Stimulated activated CD8-positive, alpha-beta memory T cell treated with anti-CD3 and anti-CD28 coated beads, Interleukin-7, amount 100 ng/mL, for 48 hours (primary cell): Measurements from ENCODE around the gene FN3KRP.

Experiments used
- DNase-seq, 2 donors: peaks; one replicate each; pipeline ENCODE4 v3.0.0-alpha.2; 2020; ENCODE audit warnings: low read depth in 1 of 2; ENCODE audit errors: extremely low read depth in 1 of 2

The FN3KRP gene

DNA sequence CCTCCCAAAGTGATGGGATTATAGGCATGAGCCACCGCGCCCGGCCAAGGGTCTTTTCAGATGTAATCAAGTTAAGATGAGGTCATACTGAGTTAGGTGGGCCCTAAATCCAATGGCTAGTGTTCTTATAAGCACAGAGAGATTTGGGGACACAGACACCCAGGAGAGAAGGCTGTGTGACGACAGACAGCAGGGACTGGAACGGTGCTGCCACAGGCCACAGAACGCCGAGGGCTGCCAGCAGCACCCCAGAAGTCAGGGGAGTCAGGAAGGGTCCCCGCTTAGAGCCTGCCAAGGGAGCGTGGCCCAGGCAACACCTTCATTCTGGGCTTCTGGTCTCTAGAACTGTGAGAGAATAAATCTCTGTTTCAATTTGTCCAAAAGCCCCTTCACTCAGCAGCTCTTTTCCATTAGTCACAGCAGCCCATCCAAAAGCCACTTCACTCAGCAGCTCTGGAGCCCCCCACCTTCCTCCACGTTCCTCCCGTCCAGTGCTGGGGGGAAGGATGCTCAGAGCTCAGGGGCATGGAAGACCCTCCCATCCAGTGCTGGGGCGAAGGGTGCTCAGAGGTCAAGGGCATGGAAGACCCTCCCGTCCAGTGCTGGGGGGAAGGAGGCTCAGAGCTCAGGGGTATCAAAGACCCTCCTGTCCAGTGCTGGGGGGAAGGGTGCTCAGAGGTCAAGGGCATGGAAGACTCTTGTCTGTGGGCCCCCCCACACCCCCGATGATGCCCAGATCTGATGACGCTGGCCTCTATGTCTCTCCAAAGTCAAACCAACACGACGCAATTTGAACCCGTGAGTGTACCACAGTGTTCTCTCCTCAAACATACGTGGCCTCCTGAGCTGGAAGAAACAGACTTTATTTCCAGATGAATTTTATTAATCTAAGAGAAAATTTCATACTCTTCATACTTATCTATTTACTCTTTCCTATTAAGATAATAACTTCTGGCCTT is 29.9 kb upstream of the FN3KRP start:
- no peak for DNase-seq

GRCh38 chr17:82687375-82687861 is 29.1 kb upstream of the FN3KRP start:
- no peak for DNase-seq

DNA sequence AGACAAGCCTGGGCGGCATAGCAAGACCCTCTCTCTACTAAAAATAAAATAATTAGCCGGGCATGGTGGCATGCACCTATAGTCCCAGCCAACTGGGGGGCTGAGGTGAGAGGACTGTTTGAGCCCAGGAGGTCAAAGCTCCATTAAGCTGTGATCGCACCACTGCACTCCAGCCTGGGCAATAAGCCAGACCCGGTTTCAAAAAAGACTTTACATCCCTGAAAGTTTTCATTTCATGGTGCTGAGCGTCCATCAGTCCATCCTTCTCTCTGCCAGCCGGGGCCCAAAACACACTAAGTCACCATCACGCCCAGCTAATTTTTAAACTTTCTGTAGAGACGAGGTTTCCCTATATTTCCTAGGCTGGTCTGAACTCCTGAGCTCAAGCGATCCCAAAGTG is 28.6 kb upstream of the FN3KRP start:
- no peak for DNase-seq

- DNase-seq: no peak
Observed at GRCh38 chr17:82689077-82689476, 27.4 kb upstream of the FN3KRP start.

- no peak for DNase-seq
Observed at GRCh38 chr17:82690786-82691489, 25.6 kb upstream of the FN3KRP start.

DNA sequence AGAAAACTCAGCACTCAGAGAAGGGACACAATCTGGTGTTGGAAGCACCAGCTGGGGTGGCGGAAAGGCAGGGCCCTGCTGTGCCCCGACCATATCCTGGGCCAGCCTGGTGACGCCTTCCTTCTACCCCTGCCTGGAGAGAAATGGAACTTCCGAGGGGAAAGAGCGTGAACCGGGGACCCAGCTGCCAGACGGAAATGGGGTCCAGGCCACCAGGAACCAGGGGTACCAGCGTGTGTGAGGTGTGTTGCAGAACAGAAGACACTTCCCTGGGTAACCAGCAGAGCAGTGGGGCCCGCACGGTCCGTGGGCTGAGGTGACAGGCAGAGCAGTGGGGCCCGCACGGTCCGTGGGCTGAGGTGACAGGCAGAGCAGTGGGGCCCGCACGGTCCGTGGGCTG is 24.8 kb upstream of the FN3KRP start:
- DNase-seq: no peak

- DNase-seq: no peak
Observed at GRCh38 chr17:82692268-82692667, 24.2 kb upstream of the FN3KRP start.

- DNase-seq: no peak
Observed at GRCh38 chr17:82693168-82693867, 23.2 kb upstream of the FN3KRP start.

DNA sequence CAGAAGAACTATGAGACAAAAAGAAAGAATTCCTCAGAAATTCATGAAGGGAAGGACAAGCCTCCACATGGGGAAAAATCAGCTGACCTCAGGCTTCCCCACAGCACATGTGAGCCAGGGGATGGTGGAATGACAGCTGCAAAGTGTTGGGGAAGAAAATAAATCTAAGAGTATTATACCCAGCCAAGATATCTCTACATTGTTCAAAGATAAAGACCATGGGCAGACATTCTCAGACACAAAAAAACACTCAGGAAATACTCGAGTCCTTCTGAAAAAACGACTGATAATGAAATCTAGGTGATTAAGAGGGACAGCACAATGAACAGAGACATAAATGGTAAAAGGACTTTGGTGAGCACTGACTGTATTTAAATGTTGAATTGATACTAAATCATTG is 21.9 kb upstream of the FN3KRP start:
- no peak for DNase-seq

GRCh38 chr17:82696259-82696658 is 20.2 kb upstream of the FN3KRP start:
- DNase-seq: no peak

GRCh38 chr17:82696916-82697807 is 19.3 kb upstream of the FN3KRP start:
- no peak for DNase-seq

DNA sequence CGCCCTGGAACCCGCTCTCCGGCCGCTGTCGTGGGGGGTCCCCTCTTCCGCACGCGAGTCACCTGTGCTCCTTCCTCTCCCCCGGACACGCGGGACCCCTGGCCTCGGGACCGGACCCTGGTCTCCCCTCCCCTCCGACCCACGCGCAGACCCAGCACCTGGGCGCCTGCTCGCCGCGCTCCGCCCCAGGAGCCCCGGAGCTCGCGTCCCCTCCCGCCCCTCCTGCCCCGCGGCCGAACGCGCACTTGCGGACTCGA is 18.8 kb upstream of the FN3KRP start:
- DNase-seq: no peak

GRCh38 chr17:82698065-82698973 is 18.2 kb upstream of the FN3KRP start, which contains the start of gene RAB40B:
RAB40B (minus strand) TSS chr17:82698698; CDS start chr17:82698596, 102 bp downstream.
- DNase-seq: peak; percentile 95 to 98

GRCh38 chr17:82698974-82699442 is 17.5 kb upstream of the FN3KRP start:
- no peak for DNase-seq

GRCh38 chr17:82699551-82699950 is 17.0 kb upstream of the FN3KRP start:
- no peak for DNase-seq

DNA sequence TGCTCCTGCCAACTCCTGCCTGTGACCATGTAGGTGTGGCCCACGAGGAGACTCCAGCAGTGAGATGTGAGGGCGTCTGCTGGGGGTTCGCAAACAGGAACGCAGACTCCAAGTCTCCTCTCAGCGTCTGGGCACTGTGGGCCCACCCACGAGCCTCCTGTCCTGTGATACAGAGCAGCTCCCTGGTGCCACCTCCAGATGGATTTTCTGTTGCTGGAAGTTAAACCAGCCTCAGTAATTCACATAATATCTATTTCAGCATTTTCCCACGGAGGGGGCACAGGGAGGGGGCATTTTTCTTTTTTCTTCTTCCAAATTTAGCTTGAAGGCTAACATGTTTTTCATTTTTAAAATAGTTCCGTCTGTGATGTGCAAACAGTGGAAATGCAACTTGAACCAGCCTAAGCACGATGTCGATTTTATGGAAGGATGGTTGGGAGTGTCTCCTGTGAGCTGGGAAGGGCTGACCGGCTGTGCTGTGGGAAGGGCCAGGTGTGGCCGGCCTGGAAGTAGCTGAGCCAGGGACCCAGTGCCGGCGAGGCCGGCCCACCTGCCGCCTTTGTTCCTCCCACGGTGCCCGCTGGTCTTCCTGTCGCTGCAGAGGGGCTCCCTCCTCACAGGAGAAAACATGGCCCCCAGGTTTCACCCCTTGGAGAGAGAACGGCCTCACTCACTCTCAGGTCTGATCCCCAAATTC is 14.1 kb upstream of the FN3KRP start:
- no peak for DNase-seq

DNA sequence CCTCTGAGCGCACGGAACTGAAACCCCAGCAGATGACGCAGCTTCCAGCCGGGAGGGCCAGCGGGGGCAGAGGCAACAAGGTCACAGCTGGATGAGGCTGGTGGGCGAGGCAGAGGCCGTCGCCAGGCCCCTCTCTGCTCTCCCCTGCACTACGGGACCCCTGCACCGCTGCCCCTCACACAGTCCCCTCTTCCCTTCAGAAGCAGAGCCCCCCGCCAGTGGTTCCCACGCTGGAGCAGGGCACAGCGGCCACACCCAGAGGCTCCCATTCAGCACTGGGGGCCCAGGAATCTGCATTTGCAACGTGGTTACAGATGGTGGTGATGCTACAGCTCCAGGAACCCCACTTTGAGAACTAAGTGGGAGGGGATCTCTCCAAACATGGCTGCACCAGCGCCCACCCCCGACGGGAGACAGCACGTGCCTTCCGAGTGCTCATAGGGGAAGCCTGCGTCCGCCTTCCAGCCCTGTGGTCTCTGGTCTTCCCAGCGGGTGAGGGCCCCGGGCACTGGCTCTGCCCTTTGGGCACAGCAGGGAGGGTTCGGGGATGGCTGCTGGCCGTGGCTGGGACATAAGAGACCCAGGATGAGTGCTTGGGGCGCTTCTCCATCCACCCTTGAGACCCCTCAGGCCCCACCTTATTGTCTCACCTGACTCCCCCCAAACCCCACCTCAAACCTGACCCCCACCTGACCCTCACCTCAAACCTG is 13.3 kb upstream of the FN3KRP start:
- DNase-seq: no peak
